Ovary (tissue), 10 donors: ENCODE results near the gene PIGS. TPM values are rescaled to one million over a fixed set of nuclear protein-coding genes. Genes with fewer than 3 reads are reported as not detected.
A peak's percentile ranks its signal among the peaks of the same experiment; 100 is the strongest.

Experiments used
- DNase-seq, 5 donors: peaks; one replicate each; pipeline ENCODE4 v3.0.0-alpha.2; 2019 to 2020
- H3K27ac ChIP-seq, 2 donors: fragments of 200-600 bp; one replicate each; pipeline versions ENCODE4 v1.5.1 to v1.8.0; 2019 to 2022
- H3K27me3 ChIP-seq: fragments of 200-600 bp; one replicate; pipeline ENCODE4 v1.8.0; 2022
- H3K36me3 ChIP-seq: fragments of 200-600 bp; sonication (generic); one replicate; pipeline ENCODE4 v1.5.1; 2019
- H3K4me1 ChIP-seq: one replicate; pipeline ENCODE4 v1.8.1; 2013; ENCODE audit warnings: mild to moderate bottlenecking, moderate library complexity; ENCODE audit not compliant: insufficient read depth
- H3K4me3 ChIP-seq: fragments of 200-600 bp; sonication (generic); one replicate; pipeline ENCODE4 v1.5.1; 2017
- H3K9me3 ChIP-seq, 2 donors: fragments of 200-600 bp in 1 of 2; sonication (generic) in 1 of 2; one replicate each; pipeline versions ENCODE4 v1.5.1 to v1.8.1; 2013 to 2019; ENCODE audit warnings: mild to moderate bottlenecking in 1 of 2, moderate library complexity in 1 of 2
- CTCF ChIP-seq, 3 donors: fragments of 450-650 bp in 2 of 3; fragments of 200-600 bp in 1 of 3; IDR thresholded peaks; one replicate each; pipeline versions ENCODE4 v1.5.1 to v1.8.0; 2016 to 2022; ENCODE audit warnings: antibody characterized with exemption in 3 of 3, mild to moderate bottlenecking in 1 of 3
- EP300 ChIP-seq: sonication (generic); formaldehyde crosslinking; IDR thresholded peaks from one replicate; pipeline ENCODE4 v1.6.1; 2017; ENCODE audit warnings: antibody characterized with exemption
- POLR2A ChIP-seq: fragments of 450-650 bp; IDR thresholded peaks from one replicate; pipeline ENCODE4 v1.6.1; 2017; ENCODE audit warnings: antibody characterized with exemption, mild to moderate bottlenecking, moderate library complexity
- WGBS, 3 donors: extraction: QIAGEN DNeasy Blood & Tissue Kit in 1 of 3; methylation state at CpG; one replicate each; pipeline versions ENCODE4 v1.1.5 to v1.1.7; 2013 to 2017; 5-methylcytosine and 5-hydroxymethylcytosine counted together
- intact Hi-C, 4 donors: fragments of 100-400 bp; cut with DNase I; formaldehyde crosslinking; loops; one replicate each; pipeline versions ENCODE4 v1.11.0 to v1.15.1; 2022 to 2023
- long read RNA-seq, 3 donors: library from polyadenylated mRNA in 2 of 3; unstranded in 2 of 3; transcript quantifications; one replicate each; pipeline ENCODE4 v2.0.0 and lab custom pipeline, GENCODE V29; 2021 to 2026
- polyA plus RNA-seq, 2 donors: library from polyadenylated mRNA; stranded (reverse); fragments of 200-250 nt in 1 of 2; fragments of 350-450 nt in 1 of 2; fragmentation: Illumina TruSeq in 1 of 2; extraction: RNeasy Lipid Tissue Mini Kit (QIAGEN cat#74804) in 1 of 2; gene quantifications; one replicate each; pipeline ENCODE4 v1.2.3, GENCODE V29; 2013 to 2014
- total RNA-seq, 7 donors: library from RNA; depleted of rRNA in 2 of 7; stranded (reverse); fragments of >200 nt in 2 of 7; fragmentation: NEBNext Ultra II Directional in 3 of 7; extraction: Animal tissue kit (Norgen Biotek cat#: 25700) in 3 of 7; gene quantifications; one replicate each; pipeline versions ENCODE4 v1.1.0 to v1.2.4, GENCODE V29; 2016 to 2023
- donor health status: DM: no; HTN: no; CAD: no; lungs with moderate emphysema.
- donor health status: DM: no; HTN: no; CAD: no.
- donor health status: Bipolar disorder and iron deficiency.
- donor health status: DM: yes; HTN: yes; CAD: no.
- donor health status: DM: no; HTN: no; CAD: no.
- donor health status: DM: yes; HTN: yes; CAD: no.

Gene PIGS
- total RNA-seq (10 to 100 TPM; 16.1 to 42.2 (median 33.5) TPM), polyA plus RNA-seq (10 to 100 TPM; 26.6 to 64.8 TPM)
- long read RNA-seq, donor 1, transcript PIGS-202 (12 exons, 2,877 nt): major isoform, 83 of 149 reads
- long read RNA-seq, donor 1, transcript PIGS-203 (11 exons, 2,815 nt): minor isoform, 14 of 149 reads
- long read RNA-seq, donor 1, partial matches to known transcripts: 38 of 149 reads
- long read RNA-seq, donor 1, other reads (novel, unspliced or antisense): 12 of 149 reads
- long read RNA-seq, donor 2, transcript PIGS-202 (12 exons, 2,877 nt): major isoform, 14 of 23 reads
- long read RNA-seq, donor 2, transcript PIGS-203 (11 exons, 2,815 nt): minor isoform, 7 of 23 reads
- long read RNA-seq, donor 2, partial matches to known transcripts: 0 of 23 reads
- long read RNA-seq, donor 2, other reads (novel, unspliced or antisense): 0 of 23 reads
- long read RNA-seq, donor 3, transcript PIGS-202 (12 exons, 2,877 nt): major isoform, 77 of 120 reads
- long read RNA-seq, donor 3, transcript PIGS-203 (11 exons, 2,815 nt): minor isoform, 20 of 120 reads
- long read RNA-seq, donor 3, partial matches to known transcripts: 13 of 120 reads
- long read RNA-seq, donor 3, other reads (novel, unspliced or antisense): 8 of 120 reads

- H3K27ac ChIP-seq: peak within 1 kb of the TSS; percentile 46 to 75
- intact Hi-C loops: no loop called here
- H3K4me1 ChIP-seq: peaks cover 3% of the 10 kb centered on the region
- no peaks in the 10 kb centered on the region for H3K36me3 ChIP-seq
- peak within 1 kb of the TSS; percentile 82 for H3K4me3 ChIP-seq
- no peaks in the 10 kb centered on the region for H3K27me3 ChIP-seq
- WGBS, 3 donors: 0 to 1% (median 1%) methylated on average over 42 to 49 of the region's 49 CpGs
- peak; percentile 90 to 93 (median 90) for DNase-seq
- no peaks in the 10 kb centered on the region for H3K9me3 ChIP-seq
- TF ChIP-seq EP300 (no peak), POLR2A (peak; percentile 45)
Observed at GRCh38 chr17:28571361-28572122, at the start of gene PIGS. TSS of gene PIGS (minus strand) at chr17:28571524. CDS start at chr17:28571496, 28 bp downstream.

- DNase-seq: no peak
- WGBS, 3 donors: 63 to 75% (median 69%) methylated on average over 2 of the region's 2 CpGs
- Histone ChIP-seq H3K27me3 (no peaks in the 10 kb centered on the region), H3K27ac (no peak overlapping the region), H3K36me3 (no peaks in the 10 kb centered on the region), H3K9me3 (no peaks in the 10 kb centered on the region), H3K4me1 (no peaks in the 10 kb centered on the region), H3K4me3 (no peak overlapping the region)
- intact Hi-C loops: no loop called here
- TF ChIP-seq POLR2A (no peak), CTCF (IDR thresholded peaks at IDR 0.05) (no peak), EP300 (no peak)
Observed at GRCh38 chr17:28620010-28620409, 48.7 kb upstream of the PIGS start.

- Histone ChIP-seq H3K9me3 (no peaks in the 10 kb centered on the region), H3K4me1 (no peaks in the 10 kb centered on the region), H3K36me3 (no peaks in the 10 kb centered on the region), H3K27me3 (no peaks in the 10 kb centered on the region), H3K27ac (no peak overlapping the region), H3K4me3 (no peak overlapping the region)
- intact Hi-C loops: loop anchor here in 1 of 4 donors (5.0 kb wide), 1 partner anchor 126 kb away; no protein-coding TSS in a partner anchor
- TF ChIP-seq CTCF (IDR thresholded peaks at IDR 0.05) (no peak), POLR2A (no peak), EP300 (no peak)
- no peak for DNase-seq
- 87 to 93% (median 88%) methylated on average over 3 of the region's 3 CpGs for WGBS, 3 donors
Observed at GRCh38 chr17:28618464-28618863, 47.1 kb upstream of the PIGS start.

GRCh38 chr17:28616281-28616680 lies 45.0 kb upstream of the PIGS start:
- TF ChIP-seq POLR2A (no peak), EP300 (no peak), CTCF (IDR thresholded peaks at IDR 0.05) (no peak)
- Histone ChIP-seq H3K4me1 (no peaks in the 10 kb centered on the region), H3K4me3 (no peak overlapping the region), H3K36me3 (no peaks in the 10 kb centered on the region), H3K9me3 (no peaks in the 10 kb centered on the region), H3K27me3 (no peaks in the 10 kb centered on the region), H3K27ac (no peak overlapping the region)
- intact Hi-C loops: loop anchor here in 1 of 4 donors (5.0 kb wide), 1 partner anchor 124 kb away; no protein-coding TSS in a partner anchor
- DNase-seq: no peak
- WGBS, 3 donors: 72 to 83% (median 78%) methylated on average over 7 of the region's 7 CpGs
